NCI-H1048 (cell line): Measurements from ENCODE around the gene SLC38A10.
A peak's percentile ranks its signal among the peaks of the same experiment; 100 is the strongest.
"Not testable (repeated sequence)": the region's sequence is repeated elsewhere in the genome, so short reads cannot be mapped to it uniquely, and the experiment has no call there.

Experiments used
- DNase-seq: peaks from one replicate; lab custom pipeline; 2025; lab: John Stamatoyannopoulos, UW

The SLC38A10 gene

DNA sequence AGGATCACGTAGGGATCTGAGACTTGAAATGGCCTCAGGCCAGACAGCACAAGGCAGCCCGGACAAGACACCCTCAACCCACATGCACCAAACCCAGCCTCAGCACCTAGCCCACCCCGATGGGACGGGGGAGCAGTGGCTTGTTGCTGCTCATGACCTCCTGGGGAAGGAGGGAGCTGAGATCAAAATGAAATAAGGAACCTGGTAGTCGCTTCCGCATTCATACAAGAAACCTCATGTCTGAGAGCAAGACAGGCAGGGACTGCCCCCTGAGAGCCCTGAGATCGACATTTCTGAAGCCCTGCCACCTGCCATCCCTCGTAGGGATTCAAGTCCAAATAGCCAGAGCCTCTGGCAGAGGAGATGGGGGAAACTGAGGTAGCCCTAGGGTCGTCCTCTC is 66.7 kb downstream of the SLC38A10 start:
- DNase-seq = no peak

DNA sequence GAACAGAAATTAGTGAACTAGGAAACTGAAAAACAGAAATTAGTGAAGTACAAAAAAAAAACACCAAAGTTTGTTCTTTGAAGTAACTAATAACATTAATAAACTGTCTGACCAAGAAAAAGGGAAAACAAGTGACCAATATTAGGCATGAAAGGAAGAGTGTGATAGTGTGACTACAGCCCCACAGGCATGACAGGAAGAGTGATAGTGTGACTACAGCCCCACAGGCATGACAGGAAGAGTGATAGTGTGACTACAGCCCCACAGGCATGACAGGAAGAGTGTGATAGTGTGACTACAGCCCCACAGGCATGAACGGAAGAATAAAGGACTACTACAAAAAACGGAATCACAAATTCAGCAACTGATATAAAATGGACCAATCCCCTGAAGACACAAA is 67.5 kb downstream of the SLC38A10 start:
- not testable (repeated sequence) for DNase-seq

DNA sequence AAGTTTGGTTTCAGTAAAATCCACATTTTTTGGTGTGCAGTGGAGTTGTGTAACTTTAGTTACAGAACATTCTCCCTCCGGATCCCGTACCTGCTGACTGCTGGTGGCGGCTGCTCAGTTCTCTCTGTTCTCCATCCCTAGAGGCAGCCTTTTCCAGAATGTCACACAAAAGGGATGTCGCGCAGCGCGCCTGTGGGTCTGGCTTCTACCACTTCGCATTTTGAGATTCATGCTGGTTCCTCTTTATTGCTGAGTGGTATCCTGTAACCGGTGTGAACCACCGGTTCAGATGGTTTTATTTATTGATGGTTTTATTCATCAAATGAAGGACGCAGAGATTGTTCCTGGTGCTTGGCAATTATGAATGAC is 71.4 kb downstream of the SLC38A10 start:
- DNase-seq = no peak

DNA sequence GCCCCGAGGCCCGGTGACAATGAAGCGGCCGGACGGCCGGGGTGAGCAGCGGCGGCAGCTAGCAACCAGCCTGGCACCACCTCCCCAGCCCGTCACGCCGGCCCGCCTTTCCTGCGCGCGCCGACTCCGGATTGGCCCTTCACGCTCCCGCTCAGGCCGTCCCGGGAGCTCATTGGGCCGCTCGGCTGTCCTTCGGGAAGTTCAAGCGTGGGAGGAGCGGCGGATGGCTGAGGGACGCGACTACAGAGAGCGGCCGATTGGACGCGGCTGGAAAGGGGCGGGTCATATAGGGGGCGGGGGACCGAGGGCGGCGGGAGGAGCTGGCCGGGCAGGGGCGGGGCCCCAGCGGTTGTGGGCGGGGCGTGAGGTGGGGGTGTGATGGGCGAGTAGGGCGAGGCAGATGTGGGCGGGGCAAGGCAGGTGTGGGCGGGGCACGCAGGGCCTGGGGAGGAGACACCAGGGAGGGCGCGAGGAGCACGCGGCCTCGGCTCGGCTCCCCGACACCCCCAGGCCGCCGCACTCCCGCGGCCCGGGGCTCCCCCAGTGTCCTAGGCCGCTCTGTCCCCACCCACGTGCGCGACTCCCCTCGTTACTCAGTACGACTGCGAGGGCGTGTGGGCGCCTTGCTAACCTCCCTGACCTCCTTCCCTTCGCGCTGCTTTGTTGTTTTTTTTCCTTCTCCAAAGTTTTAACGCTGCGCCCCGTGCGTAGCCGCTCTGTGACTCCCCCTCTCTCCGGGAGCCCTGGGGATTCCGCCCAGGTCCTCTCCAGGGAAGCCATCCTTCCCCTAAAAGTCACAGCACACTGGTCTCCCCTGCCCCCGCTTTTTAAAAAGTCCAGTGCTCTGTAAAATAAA is 72.0 kb downstream of the SLC38A10 start, which contains the start of gene CEP131:
TSS of gene CEP131 (minus strand) at position 60 of the 856 bp plus-strand sequence. CDS start 2,909 bp downstream, outside the sequence.
- DNase-seq = peak; percentile 94

DNA sequence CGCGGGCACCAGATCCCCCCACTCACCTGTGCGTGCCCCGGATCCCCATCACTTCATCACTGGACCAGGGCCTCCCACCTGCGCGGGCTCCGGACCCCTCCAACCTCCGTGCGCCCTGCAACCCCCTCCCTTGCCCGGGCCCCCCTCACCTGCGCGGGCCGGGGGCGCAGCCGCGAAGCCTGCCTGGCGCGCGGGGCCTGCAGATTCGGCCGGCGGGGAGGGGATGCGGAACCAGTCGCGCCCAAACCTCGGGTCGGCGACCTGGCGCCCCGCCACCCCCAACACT is 72.5 kb downstream of the SLC38A10 start:
- no peak for DNase-seq

DNA sequence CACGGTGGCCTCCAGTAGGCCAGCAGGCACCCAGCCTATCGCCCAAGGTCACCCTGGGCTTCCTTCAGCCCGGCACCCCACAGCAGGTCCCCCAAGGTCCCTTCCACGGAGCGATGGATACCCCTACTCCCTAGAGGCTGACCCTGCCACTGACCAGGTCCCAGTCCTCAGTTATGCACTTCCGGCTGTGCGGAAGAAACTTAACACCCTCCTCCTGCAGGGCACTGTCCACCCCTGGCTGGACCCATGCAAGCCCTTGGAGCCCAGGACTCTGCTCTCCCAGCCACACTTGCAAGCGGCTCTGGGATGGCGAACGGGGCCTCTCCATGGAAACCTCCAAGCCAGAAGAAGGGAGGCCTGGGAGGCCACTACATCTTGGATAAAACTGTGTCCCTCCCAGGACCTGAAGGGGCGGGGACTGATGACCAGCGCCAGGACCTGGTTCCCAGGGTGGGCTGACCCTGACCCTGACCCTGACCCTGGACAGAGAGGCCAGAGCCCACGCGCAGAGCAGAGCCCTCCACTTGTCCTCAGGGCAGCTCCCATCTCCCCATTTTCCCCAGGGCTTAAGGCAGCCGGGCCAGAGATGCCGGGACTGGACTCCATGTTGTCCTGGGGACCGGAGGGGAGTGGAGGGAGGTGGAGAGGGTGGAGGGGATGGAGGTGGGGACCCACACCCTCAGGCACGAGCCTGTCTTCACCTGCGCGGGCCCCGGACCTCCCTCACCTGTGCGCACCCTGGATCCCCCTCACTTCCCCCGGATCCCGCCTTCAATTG is 73.1 kb downstream of the SLC38A10 start:
- DNase-seq = no peak

DNA sequence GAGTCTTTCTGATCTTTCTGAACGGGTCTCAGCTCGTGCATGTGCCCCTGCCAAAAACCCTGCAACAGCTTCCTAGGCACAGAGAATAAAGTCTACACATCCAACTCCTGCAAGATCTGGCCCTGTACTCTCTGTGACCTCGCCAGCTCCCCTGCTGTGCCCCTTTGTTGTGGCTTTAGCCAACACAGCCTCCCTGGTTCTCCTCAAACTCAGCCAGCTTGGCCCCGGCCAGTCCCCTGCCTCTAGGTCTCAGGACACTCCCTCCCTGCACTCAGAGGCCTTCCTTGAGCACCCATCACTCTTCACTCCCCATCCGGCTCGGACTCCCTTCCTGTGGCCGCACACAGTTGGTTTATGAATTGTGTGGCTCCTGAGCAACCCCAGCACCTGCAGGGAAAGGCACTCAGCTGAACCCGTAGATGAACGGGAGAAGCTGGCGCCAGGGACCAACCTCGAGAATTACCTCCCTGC is 73.7 kb downstream of the SLC38A10 start:
- no peak for DNase-seq

DNA sequence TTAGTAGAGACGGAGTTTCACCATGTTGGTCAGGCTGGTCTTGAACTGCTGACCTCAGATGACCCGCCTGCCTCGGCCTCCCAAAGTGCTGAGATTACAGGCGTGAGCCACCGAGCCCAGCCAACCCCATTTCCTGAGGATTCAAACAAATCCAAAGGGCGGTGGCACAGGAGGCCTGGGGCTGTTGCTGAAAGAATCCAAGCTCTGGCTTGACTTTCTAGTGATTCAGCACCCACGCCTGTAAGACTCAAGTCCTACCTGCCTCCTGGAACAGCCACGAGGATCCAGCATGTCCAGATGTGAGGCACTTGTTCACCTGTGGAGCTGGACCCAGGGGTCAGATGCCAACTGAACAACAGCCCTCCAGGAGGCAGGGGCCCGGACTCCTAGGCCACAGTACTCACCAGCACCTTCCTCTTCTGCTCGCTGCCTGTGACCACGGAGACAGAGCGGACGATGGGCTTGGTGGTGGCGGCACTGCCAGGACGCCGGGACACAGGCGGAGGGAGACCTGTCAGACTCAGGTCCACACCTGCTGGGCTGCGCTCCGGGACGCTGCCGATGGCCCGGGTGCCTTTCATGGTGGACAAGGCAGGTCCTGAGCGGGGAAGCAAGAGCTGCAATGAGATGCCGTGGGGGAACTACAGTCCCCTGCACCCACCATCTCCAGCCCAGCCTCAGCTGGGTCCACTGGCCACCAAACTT is 75.5 kb downstream of the SLC38A10 start:
- no peak for DNase-seq

DNA sequence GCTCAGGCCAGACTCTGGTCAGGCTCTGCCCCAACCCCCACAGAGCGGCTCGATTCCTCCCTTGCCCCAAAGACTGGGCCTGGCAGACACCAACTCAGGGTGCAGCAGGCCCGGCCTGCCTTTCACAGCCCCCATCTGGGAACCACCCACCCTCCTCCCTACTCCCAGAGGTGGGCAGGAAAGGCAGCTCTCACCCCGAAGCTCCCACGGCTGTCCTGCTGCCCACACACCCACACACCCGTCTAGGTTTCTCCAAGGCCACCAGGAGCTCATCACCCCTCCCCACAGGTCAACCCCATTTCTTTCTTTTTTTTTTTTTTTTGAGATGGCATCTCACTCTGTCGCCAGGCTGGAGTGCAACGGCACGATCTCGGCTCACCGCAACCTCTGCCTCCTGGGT is 76.1 kb downstream of the SLC38A10 start:
- no peak for DNase-seq

DNA sequence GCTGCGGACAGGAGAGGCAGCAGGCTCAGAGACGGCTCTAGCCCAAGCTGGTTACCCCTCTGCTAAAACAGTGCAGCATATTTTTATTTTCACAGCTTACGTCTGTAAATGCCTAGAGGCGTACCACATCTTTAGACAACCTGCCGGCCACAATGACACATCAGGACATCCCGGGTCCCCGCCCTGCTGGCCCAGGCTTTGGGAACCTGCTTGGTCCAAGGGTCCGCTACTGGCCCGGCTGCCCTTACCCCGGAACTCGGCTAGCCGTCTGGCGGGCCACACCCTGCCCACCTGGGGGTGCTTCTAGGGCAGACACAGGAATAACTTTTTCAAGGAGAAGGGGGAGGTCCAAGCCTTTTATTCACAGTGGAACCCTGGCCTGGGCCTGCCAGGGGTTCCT is 76.6 kb downstream of the SLC38A10 start:
- DNase-seq = no peak

DNA sequence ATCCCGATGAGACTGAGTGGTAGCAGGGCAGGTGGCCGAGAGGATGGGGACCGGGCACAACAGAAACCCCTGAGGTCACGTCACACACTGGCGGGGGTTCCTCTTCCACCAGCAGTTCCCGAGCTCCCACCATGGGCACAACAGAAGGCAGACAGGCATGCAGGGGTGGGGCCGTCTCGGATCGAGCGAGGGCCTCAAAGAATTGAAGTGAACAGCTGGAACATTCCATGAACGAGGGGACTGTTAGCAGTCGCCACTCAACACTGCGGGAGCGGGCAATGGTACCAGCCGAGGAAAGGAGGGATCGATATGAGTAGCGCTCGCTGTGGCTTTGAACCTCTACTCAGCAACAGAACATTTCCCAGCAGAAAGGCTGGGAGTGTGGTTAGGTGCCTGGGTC is 77.6 kb downstream of the SLC38A10 start:
- no peak for DNase-seq

DNA sequence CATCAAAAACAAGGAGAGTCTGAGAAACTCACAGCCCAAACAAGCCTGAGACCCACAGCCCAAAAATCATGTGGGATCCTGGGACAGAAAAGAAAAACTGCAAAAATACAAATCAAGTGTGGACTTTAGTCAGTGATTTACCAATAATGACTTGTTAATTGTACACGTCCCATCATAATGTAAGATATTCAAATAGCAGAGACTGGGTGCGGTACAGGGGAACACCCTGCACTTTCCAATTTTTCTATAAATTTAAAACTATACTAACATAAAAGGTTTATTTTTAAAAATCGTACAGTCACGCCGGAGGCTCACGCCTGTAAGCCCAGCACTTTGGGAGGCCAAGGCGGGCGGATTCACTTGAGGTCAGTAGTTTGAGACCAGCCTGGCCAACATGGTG is 81.1 kb downstream of the SLC38A10 start:
- no peak for DNase-seq

DNA sequence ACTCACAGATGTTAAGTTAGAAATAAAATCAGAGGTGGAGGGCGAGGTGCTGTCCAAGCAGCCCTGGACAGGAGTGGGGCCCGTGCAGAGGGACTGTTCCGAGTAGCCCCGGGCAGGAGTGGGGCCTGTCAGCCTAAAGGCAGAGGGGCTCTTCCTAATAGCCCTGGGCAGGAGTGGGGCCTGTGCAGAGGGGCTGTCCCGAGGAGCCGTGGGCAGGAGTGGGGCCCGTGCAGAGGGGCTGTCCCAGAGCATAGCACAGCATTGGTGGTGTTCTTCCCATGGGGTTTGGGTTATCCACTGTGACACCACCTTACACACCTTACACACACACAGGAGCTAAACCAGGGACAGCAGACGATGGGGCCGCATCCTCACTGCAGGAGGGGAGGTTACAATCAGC is 82.7 kb downstream of the SLC38A10 start:
- no peak for DNase-seq

DNA sequence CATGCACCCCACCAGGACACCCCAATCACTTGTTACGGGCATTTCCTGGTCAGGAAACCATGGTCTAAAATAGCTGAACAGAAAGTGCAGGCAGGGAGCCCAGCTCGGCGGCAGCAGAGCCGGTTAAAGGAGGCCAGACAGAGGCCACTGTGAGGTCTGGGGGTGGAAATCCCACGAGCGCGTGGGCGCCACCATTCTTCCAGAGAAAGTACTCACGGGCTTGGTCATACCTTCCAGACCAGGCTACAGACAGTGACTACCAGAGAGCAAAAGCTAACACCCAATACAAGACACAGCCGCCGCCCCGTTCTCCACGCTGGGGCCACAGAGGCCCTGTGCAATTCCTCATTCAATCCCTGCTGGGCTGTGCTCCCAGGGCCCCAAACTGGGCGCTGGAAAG is 84.2 kb downstream of the SLC38A10 start:
- DNase-seq = no peak

DNA sequence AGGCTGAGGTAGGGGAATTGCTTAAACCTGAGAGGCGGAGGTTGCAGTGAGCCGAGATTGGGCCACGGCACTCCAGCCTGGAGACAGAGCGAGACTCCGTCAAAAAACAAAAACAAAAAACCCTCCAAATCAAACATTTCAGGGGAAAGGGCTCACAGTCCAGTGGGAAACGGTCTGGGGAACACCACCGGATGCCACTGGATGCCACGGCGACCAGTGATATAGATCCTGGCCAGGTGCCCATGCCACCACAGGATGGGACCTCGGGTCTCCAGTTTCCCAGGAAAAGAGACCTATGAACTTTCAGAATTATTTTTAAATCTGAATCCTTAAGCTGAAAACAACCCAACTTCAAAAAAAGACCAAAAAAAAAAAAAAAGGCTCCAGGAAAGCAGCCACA is 84.6 kb downstream of the SLC38A10 start:
- no peak for DNase-seq

DNA sequence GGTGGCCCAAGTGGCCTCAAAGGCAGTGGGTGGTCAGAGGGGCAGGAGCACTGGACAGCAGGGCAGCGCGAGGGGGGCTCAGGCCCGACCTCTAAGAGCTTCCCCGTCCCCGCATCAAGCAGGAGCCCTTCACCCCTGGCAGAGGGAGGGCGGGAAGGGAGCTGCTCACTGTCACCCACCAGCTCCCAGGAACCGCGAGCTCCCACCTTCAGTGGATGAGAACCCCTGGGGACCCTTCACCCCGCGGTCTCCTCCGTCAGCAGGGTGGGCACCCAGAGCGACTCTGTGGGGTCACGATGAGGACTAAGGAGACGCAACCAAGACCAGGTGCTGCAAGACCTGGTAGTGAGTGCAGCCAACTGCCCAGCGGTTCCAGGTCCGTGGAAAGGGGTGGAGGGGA is 86.0 kb downstream of the SLC38A10 start:
- no peak for DNase-seq

DNA sequence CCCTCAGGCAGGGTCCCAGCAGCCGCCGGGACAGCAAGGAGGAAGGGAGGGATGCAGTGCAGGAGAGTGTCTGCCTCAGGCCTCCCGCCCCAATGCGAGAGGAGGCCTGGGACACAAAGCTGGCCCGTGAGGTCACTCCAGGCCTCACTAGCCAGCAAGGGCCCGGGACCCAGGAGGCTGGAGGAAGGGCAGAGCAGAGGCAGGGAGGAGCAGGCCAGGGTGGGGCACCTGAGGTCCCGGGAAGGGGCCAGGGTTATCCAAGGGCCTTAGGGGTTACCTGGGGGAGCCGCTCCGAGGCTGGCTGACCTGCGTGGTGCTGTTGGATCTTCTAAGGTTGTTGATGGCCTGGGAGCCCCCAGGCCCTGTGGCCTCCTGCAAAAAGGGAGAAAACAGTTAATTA is 86.5 kb downstream of the SLC38A10 start:
- no peak for DNase-seq

DNA sequence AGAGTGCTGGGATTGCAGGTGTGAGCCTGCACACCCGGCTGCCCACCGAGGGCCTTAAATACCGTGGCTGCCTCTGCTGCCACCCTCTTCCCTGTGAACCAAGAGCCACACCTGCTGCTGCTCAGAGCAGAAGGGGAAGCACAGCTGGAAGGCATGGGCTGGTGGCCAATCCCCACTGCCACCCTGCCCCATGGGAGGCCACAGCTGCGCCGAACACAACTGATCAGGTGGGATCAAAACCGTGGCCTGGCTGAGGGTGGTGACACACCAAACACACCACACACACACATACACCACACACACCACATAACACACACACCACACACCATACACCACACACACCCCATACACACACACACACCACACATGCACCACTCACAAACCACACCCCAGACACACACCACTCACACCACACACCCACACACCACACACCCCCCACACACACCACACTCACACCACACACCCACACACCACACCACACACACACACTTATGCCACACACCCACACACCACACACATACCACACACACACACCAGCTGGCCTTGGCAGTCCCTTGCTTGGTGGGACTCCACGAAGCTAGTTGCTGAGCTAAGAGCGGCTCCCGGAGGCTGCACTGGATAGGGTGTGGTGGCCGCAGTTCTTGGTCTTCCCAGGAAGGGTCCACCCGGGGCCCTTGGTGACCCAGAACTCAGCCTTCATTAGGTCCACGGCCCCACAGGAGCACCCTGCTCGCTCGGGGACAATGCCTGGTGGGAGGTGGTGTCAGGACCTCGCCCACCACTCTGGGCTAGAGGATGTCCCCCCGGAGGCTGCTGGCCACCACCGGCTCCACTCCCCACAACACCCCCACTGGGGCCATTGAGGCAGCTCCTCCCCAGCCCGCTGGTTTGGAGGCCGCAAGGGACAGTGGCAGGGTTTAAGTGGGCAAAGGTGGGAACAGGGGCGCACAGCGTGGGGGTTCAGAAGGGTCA is 87.2 kb downstream of the SLC38A10 start:
- no peak for DNase-seq

DNA sequence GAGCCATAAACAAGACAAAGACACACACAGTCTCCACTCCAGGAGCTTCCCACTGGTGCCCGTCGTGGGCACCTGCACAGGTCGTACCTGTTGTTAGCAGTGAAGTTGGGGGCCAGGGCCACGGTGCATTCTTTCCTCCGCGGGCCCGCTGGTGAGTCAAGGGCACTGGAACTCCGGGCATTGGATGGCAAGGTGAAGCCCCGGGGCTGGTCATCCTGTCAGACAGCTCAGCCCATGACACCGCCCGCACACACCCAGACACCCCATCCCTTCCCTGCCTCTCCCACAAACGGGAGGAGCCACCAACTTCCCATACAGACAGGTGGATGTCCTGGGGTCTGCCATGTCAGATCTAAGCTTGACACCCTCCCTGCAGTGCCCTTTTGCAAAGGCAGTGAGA is 88.5 kb downstream of the SLC38A10 start:
- no peak for DNase-seq

DNA sequence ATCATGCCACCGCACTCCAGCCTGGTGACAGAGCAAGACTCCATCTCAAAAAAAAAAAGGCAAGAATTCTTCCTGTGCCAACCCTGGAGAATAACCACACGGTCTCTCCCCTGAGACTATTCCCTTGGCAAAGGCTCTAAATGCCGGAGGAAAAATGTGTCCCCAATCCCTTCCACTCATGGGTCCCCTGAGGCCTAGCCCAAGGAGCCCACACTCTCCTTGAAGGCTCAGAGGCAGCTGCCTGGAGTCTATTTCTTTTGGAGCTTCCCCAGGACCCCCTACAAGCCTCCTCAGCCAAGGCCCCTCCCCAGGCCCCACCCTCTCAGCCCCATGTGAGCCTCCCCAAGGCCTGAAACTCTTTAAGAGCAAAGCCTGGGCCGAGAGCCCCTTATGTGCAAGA is 88.9 kb downstream of the SLC38A10 start:
- no peak for DNase-seq

DNA sequence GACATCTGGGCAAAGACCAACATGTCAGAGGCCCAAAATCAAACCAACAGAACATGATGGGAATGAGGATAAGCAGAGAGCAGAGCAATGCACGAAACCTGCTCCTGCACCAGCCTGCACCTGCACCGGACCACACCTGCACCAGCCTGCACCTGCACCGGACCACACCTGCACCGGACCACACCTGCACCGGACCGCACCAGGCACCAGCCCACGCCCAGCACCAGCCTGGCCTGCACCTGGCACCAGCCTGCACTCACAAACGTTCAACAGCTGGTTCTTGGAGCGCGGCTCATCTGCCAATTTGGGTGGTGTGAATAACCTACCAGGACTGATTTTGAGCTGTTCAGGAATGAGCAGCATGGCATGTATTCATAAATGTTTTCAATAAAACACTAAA is 90.5 kb downstream of the SLC38A10 start:
- no peak for DNase-seq

DNA sequence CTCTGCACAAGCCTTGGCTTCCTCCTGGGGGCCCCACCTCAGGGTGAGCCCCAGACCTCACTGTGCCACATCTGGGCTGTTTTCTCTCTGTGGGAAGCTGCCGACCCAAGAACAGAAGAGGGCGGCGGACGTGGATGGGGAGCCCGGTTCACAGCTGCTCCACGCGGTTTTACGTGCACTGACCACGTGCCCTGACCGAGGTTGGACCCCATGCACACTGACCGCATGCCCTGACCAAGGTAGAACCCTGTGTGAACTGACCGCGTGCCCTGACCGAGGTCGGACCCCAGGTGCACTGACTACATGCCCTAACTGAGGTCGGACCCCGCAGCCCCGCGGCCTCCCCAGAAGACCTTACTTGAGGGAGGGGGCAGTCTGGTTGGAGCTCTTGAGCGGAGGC is 92.0 kb downstream of the SLC38A10 start:
- DNase-seq = no peak
